GM18498 (cell line): ENCODE results near the gene SLC13A1.
"Not testable (repeated sequence)": the region's sequence is repeated elsewhere in the genome, so short reads cannot be mapped to it uniquely, and the experiment has no call there.

ENCODE experiments used
- ATAC-seq: cut with Tn5 transposase; IDR thresholded peaks from one replicate; pipeline ENCODE4 v1.9.1; 2021; ENCODE audit warnings: mild to moderate bottlenecking, moderate library complexity; ENCODE audit not compliant: unreplicated experiment

Gene SLC13A1

GRCh38 chr7:123131961-123132360 lies 67.8 kb downstream of the SLC13A1 start:
- ATAC-seq, result no peak

- no peak for ATAC-seq
Measured at GRCh38 chr7:123131556-123131955, 68.2 kb downstream of the SLC13A1 start.

- no peak for ATAC-seq
Measured at GRCh38 chr7:123131140-123131539, 68.6 kb downstream of the SLC13A1 start.

GRCh38 chr7:123126691-123127090 lies 73.1 kb downstream of the SLC13A1 start:
- ATAC-seq, result no peak

- ATAC-seq, result no peak
Measured at GRCh38 chr7:123126171-123126570, 73.6 kb downstream of the SLC13A1 start.

GRCh38 chr7:123125231-123125630 lies 74.5 kb downstream of the SLC13A1 start:
- no peak for ATAC-seq

- ATAC-seq, result no peak
Measured at GRCh38 chr7:123122916-123123315, 76.9 kb downstream of the SLC13A1 start.

GRCh38 chr7:123120286-123120685 lies 79.5 kb downstream of the SLC13A1 start:
- ATAC-seq, result no peak

GRCh38 chr7:123115331-123115730 lies 84.4 kb downstream of the SLC13A1 start:
- ATAC-seq, result no peak

- ATAC-seq, result no peak
Measured at GRCh38 chr7:123114288-123114687, 85.5 kb downstream of the SLC13A1 start.

- ATAC-seq, result no peak
Measured at GRCh38 chr7:123112833-123113232, 86.9 kb downstream of the SLC13A1 start.

- no peak for ATAC-seq
Measured at GRCh38 chr7:123099712-123100111, 100.1 kb downstream of the SLC13A1 start.

- no peak for ATAC-seq
Measured at GRCh38 chr7:123096976-123097375, 102.8 kb downstream of the SLC13A1 start.

GRCh38 chr7:123096434-123096833 lies 103.3 kb downstream of the SLC13A1 start:
- ATAC-seq, result no peak

- ATAC-seq, result no peak
Measured at GRCh38 chr7:123090456-123090855, 109.3 kb downstream of the SLC13A1 start.

GRCh38 chr7:123086910-123087309 lies 112.9 kb downstream of the SLC13A1 start:
- ATAC-seq, result not testable (repeated sequence)

- not testable (repeated sequence) for ATAC-seq
Measured at GRCh38 chr7:123084861-123085260, 114.9 kb downstream of the SLC13A1 start.

GRCh38 chr7:123079021-123079420 lies 120.7 kb downstream of the SLC13A1 start:
- no peak for ATAC-seq

GRCh38 chr7:123075838-123076467 lies 123.8 kb downstream of the SLC13A1 start:
- ATAC-seq, result peak; percentile 58

GRCh38 chr7:123070702-123071286 lies 129.0 kb downstream of the SLC13A1 start:
- no peak for ATAC-seq

- ATAC-seq, result no peak
Measured at GRCh38 chr7:123067814-123068213, 132.0 kb downstream of the SLC13A1 start.
